Right atrium auricular region (tissue), 2 donors: Measurements from ENCODE around the gene EEF1A2. TPM values are rescaled to one million over a fixed set of nuclear protein-coding genes. Genes with fewer than 3 reads are reported as not detected.
A peak's percentile ranks its signal among the peaks of the same experiment; 100 is the strongest.

Experiments
- DNase-seq: peaks from one replicate; pipeline ENCODE4 v3.0.0-alpha.2; 2019; ENCODE audit warnings: low spot score
- H3K27ac ChIP-seq, 2 donors: fragments of 200-600 bp; sonication (generic); 1 replicate in 1 of 2; 2 replicates in 1 of 2; pipeline ENCODE4 v1.5.1; 2016 to 2019
- H3K27me3 ChIP-seq, 2 donors: fragments of 200-600 bp; sonication (generic); one replicate each; pipeline versions ENCODE4 v1.5.1 to v1.6.0; 2017 to 2019
- H3K36me3 ChIP-seq: fragments of 200-600 bp; sonication (generic); one replicate; pipeline ENCODE4 v1.5.1; 2016
- H3K4me1 ChIP-seq, 2 donors: fragments of 200-600 bp; sonication (generic); one replicate each; pipeline versions ENCODE4 v1.5.1 to v1.6.0; 2017 to 2019
- H3K4me3 ChIP-seq, 2 donors: fragments of 200-600 bp; sonication (generic); 1 replicate in 1 of 2; 2 replicates in 1 of 2; pipeline ENCODE4 v1.5.1; 2017 to 2019; ENCODE audit warnings: mild to moderate bottlenecking in 1 of 2, moderate library complexity in 1 of 2
- H3K9me3 ChIP-seq, 2 donors: fragments of 200-600 bp; sonication (generic); one replicate each; pipeline ENCODE4 v1.5.1; 2019
- CTCF ChIP-seq, 2 donors: fragments of 200-600 bp; sonication (generic); IDR thresholded peaks; one replicate each; pipeline ENCODE4 v1.5.1; 2019; ENCODE audit warnings: antibody characterized with exemption in 2 of 2
- total RNA-seq, 2 donors: library from RNA; depleted of rRNA; stranded (reverse); fragments of >200 nt; gene quantifications; one replicate each; pipeline ENCODE4 v1.1.0, GENCODE V29; 2016

Gene EEF1A2
- total RNA-seq, 2 donors from 2014 or later, result 797 to 886 TPM

GRCh38 chr20:63471981-63472831 lies 26.7 kb downstream of the EEF1A2 start, which contains the start of gene KCNQ2:
Gene KCNQ2, minus strand, starts transcription at chr20:63472655. Its CDS starts 192 bp downstream, at chr20:63472463.
- peak within 1 kb of the TSS in 1 of 2 donors; percentile 38 for H3K4me3 ChIP-seq

GRCh38 chr20:63471717-63471980 lies 27.2 kb downstream of the EEF1A2 start:
- Histone ChIP-seq H3K36me3 (no peaks in the 10 kb centered on the region), H3K4me1 (peaks cover 0 to 12% of the 10 kb centered on the region in 2 donors), H3K4me3 (peak overlapping the region in 1 of 2 donors; percentile 38), H3K27ac (no peak overlapping the region), H3K27me3 (peaks cover 17 to 36% of the 10 kb centered on the region in 2 donors), H3K9me3 (no peaks in the 10 kb centered on the region)
- TF ChIP-seq CTCF (IDR thresholded peaks at IDR 0.05), result no peak
- DNase-seq, result no peak

More at GRCh38 chr20:63471981-63472831, 26.7 kb downstream of the EEF1A2 start, which contains the start of gene KCNQ2:
- no peak for DNase-seq
- Histone ChIP-seq H3K27me3 (peaks cover 17 to 36% of the 10 kb centered on the region in 2 donors), H3K36me3 (no peaks in the 10 kb centered on the region), H3K4me1 (peaks cover 0 to 12% of the 10 kb centered on the region in 2 donors), H3K27ac (no peak within 1 kb of the TSS), H3K9me3 (no peaks in the 10 kb centered on the region)
- TF ChIP-seq CTCF (IDR thresholded peaks at IDR 0.05), result no peak

DNA sequence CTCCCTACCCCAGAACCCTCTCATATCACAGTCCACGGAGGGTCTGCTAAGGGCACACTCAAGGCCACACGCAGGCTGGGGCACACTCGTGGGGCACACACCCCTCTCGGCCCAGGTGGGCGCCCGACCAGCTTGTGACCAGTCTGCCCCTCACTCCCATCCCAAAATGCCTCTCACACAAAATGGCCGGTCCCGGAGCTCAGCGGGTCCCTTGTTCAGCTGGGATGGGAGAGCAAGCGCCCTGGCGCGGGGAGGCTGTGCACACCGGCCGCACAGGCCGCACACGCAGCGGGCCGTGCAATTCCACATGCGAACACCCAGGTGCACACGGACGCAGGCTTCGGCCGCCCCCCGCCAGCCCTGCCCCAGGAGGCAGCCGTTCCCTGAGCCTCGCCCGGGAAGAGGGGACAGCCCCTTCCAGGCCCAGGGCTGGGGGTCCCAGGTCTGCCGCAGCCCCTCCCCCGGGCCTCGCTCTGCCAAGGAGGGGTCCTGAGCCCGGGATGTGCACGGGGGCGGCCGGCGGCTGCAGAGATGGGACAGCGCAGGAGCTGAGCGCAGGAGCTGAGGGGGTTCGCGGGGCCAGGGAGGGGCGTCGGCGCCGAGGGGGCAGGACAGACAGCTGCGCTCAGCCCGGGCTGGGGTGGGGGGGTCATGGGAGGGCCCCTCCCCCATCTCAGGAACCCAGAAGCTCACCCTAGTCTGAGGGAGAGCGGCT lies 27.7 kb downstream of the EEF1A2 start:
- Histone ChIP-seq H3K4me3 (no peak overlapping the region), H3K36me3 (no peaks in the 10 kb centered on the region), H3K4me1 (peaks cover 0 to 12% of the 10 kb centered on the region in 2 donors), H3K27ac (no peak overlapping the region), H3K9me3 (no peaks in the 10 kb centered on the region), H3K27me3 (peaks cover 17 to 36% of the 10 kb centered on the region in 2 donors)
- no peak for DNase-seq
- TF ChIP-seq CTCF (IDR thresholded peaks at IDR 0.05), result no peak

DNA sequence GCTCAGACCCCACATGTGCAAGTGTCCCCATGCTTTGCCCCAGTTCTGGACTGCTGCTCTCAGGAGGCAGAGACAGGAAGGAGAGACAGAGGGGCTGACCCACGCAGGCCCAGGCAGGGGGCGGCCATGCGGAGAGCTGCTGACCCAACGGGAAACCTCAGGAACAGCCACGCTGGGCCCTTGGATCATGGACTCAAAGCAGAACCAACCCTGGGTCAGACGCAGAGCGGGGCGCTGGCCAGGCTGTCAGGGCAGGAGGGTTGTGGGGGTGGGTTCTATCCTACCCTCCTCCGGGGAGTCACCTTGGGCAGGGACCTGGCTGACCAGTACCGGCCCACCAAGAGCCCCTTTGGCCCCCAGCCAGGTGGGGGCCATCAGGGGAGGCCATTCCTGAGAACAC lies 28.5 kb downstream of the EEF1A2 start:
- H3K36me3 ChIP-seq, result no peaks in the 10 kb centered on the region
- peaks cover 17 to 36% of the 10 kb centered on the region in 2 donors for H3K27me3 ChIP-seq
- TF ChIP-seq CTCF (IDR thresholded peaks at IDR 0.05), result no peak
- no peak overlapping the region for H3K4me3 ChIP-seq
- no peak overlapping the region for H3K27ac ChIP-seq
- DNase-seq, result no peak
- H3K4me1 ChIP-seq, result peaks cover 0 to 12% of the 10 kb centered on the region in 2 donors
- H3K9me3 ChIP-seq, result no peaks in the 10 kb centered on the region

- Histone ChIP-seq H3K4me1 (peaks cover 0 to 12% of the 10 kb centered on the region in 2 donors), H3K9me3 (no peaks in the 10 kb centered on the region), H3K27me3 (peaks cover 17 to 31% of the 10 kb centered on the region in 2 donors), H3K36me3 (no peaks in the 10 kb centered on the region), H3K4me3 (no peak overlapping the region), H3K27ac (no peak overlapping the region)
- no peak for DNase-seq
- no peak for TF ChIP-seq CTCF (IDR thresholded peaks at IDR 0.05)
Measured at GRCh38 chr20:63469713-63470101, 29.2 kb downstream of the EEF1A2 start.
